DOHH2 (cell line): ENCODE measurements around the gene UBE2D4.

ENCODE experiments used
- EZH2phosphoT487 ChIP-seq: fragments of 200-600 bp; sonication (generic); IDR thresholded peaks from 2 replicates; pipeline ENCODE4 v1.6.1; 2017; ENCODE audit warnings: borderline replicate concordance, mild to moderate bottlenecking, antibody characterized with exemption, low read length, moderate library complexity, mixed read lengths
- TF ChIP-seq, protein P1 (sequence below): fragments of 200-600 bp; sonication (generic); IDR thresholded peaks from one replicate; pipeline ENCODE4 v1.5.1; 2014; ENCODE audit warnings: antibody characterized with exemption, mild to moderate bottlenecking, low read depth, low read length; ENCODE audit not compliant: poor library complexity, severe bottlenecking

- no peak for TF ChIP-seq EZH2phosphoT487
- TF ChIP-seq, protein P1, sequence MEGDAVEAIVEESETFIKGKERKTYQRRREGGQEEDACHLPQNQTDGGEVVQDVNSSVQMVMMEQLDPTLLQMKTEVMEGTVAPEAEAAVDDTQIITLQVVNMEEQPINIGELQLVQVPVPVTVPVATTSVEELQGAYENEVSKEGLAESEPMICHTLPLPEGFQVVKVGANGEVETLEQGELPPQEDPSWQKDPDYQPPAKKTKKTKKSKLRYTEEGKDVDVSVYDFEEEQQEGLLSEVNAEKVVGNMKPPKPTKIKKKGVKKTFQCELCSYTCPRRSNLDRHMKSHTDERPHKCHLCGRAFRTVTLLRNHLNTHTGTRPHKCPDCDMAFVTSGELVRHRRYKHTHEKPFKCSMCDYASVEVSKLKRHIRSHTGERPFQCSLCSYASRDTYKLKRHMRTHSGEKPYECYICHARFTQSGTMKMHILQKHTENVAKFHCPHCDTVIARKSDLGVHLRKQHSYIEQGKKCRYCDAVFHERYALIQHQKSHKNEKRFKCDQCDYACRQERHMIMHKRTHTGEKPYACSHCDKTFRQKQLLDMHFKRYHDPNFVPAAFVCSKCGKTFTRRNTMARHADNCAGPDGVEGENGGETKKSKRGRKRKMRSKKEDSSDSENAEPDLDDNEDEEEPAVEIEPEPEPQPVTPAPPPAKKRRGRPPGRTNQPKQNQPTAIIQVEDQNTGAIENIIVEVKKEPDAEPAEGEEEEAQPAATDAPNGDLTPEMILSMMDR = no peak
Observed at GRCh38 chr7:43944286-43944685, 18.1 kb downstream of the UBE2D4 start.
